Activated CD8-positive, alpha-beta memory T cell treated with anti-CD3 and anti-CD28 coated beads, Interleukin-2, amount 50 U/mL, for 1 hour (primary cell): ENCODE measurements around the gene NSF.
"Not testable (repeated sequence)": the region's sequence is repeated elsewhere in the genome, so short reads cannot be mapped to it uniquely, and the experiment has no call there.

Source experiments
- DNase-seq: peaks from one replicate; pipeline ENCODE4 v3.0.0-alpha.2; 2020; ENCODE audit errors: extremely low read depth

Gene NSF

DNA sequence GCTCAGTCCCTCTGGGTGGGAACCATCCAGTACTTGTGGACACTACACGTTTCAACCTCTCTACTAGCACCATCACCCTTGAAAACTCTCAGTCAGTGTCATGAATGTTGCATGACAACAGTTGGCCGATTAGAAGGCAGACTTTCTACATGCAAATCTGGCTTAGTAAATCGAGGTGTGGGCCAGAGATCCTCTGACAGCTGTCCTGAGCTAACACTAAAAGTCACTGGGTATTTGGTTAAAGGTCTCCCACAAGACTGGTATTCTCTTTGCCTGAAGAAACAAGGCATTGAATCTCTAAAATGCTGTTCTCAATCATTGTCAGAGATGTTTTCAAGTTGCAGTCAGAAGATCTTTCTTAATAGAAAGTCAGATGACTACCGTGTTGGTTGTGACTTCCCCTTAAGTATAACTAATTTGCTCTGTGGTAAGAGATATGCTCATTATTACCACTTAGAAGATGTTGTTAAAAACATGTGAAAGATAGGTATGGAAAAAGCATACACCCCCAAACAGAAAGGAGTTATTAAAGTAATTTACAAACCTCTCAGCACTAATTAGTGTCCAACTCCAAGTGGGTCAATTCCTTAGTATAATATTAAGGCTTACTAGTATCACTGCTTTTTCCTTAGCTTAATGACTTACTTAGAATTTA lies 165.7 kb downstream of the NSF start:
- no peak for DNase-seq

DNA sequence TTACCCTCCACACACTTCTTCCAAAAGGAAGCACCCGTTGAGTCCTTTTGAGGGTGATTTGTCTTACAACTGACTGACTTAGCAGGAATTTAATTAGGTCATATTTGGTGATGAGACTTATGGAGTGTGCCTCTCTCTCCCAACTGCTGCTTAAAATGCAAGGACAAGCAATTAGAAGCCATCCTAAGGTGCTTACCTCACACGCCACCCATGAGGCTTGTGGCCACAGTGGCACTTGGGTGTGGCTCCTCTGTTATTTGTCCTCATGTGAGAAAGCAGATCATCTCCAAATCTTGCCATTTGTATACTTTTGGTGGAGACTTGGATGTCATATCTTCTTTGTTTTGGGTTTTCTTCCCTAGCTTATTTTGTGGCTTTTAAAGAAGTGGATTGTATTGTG lies 166.4 kb downstream of the NSF start:
- no peak for DNase-seq

DNA sequence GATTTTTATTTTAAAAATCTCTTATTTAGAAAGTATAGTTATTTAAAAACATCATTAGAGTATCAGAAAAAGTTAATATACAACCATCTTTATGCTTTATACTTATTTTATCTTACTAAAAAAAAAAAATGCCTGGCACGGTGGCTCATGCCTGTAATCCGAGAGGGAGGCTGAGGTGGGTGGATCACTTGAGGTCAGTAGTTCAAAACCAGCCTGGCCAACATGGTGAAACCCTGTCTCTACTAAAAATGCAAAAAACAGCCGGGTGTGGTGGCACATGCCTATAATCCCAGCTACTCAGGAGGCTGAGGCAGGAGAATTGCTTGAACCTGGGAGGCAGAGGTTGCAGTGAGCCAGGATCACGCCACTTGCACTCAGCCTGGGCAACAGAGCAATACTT lies 167.1 kb downstream of the NSF start:
- not testable (repeated sequence) for DNase-seq

GRCh38 chr17:46758614-46759013 lies 168.1 kb downstream of the NSF start:
- DNase-seq: no peak

- no peak for DNase-seq
Measured at GRCh38 chr17:46759141-46759540, 168.7 kb downstream of the NSF start.

- DNase-seq: no peak
Measured at GRCh38 chr17:46763416-46763815, 172.9 kb downstream of the NSF start.

- DNase-seq: no peak
Measured at GRCh38 chr17:46764000-46764708, 173.7 kb downstream of the NSF start.

- DNase-seq: no peak
Measured at GRCh38 chr17:46764709-46765401, 174.4 kb downstream of the NSF start.

- DNase-seq: no peak
Measured at GRCh38 chr17:46765453-46765852, 175.0 kb downstream of the NSF start.

DNA sequence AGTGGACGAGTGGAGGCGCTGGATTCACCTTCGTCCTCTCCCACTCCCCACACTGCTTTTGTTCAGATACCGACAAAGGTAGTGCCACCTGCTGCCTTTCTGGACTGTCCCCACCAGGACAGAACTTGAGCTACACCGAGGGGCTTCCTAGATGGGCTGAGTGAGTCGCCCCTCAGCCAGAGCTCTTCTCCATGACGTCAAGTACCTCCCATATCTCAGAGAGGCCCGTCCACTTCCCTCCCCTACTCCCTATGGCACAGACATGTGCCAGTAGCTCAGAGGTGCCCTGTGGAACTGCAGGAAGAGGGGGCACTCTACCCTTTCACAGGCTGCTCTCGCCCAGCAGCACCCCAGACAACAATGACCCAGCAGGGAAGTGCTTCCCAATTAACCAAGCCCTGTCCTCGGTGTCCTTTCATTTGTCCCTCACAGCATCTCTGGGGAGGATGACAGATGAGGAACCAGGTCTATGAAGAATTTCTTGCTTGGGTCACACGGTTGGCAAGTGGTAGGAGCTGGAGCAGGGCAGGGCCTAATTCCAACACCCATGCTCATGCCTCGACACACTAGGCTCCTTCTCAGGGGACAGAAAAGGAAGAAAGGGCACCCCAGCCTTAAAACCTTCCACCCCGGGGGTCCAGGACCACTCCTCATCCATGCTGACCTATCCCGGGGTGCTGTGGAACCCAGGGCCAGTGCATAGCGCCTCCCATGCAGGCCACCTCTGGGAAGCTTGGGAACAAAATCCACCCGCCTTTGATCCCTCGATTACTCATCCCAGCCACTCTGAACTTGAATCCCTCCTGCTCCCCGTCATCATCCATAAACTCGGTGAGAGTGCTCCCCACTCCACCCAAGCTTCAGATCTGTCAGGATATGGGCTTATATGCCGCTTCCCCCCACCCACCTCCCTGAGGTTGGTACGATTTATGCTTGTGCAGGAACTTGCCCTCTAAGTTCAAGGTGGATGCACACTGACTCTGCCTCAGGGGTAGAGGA lies 176.3 kb downstream of the NSF start:
- no peak for DNase-seq

GRCh38 chr17:46768540-46768870 lies 178.0 kb downstream of the NSF start:
- no peak for DNase-seq

DNA sequence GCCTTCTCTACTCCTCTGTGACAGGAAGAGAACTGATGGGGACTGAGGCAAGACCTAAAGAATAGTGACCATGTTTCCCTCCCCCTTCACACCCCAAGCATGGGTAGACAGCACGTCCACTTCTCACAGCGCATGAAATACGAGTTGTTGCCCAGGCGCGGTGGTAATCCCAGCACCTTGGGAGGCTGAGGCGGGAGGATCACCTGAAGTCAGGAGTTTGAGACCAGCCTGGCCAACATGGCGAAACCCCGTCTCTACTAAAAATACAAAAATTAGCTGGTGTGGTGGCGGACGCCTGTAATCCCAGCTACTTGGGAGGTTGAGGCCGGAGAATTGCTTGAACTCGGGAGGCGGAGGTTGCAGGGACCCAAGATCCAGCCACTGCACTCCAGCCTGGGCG lies 178.4 kb downstream of the NSF start:
- DNase-seq: not testable (repeated sequence)

DNA sequence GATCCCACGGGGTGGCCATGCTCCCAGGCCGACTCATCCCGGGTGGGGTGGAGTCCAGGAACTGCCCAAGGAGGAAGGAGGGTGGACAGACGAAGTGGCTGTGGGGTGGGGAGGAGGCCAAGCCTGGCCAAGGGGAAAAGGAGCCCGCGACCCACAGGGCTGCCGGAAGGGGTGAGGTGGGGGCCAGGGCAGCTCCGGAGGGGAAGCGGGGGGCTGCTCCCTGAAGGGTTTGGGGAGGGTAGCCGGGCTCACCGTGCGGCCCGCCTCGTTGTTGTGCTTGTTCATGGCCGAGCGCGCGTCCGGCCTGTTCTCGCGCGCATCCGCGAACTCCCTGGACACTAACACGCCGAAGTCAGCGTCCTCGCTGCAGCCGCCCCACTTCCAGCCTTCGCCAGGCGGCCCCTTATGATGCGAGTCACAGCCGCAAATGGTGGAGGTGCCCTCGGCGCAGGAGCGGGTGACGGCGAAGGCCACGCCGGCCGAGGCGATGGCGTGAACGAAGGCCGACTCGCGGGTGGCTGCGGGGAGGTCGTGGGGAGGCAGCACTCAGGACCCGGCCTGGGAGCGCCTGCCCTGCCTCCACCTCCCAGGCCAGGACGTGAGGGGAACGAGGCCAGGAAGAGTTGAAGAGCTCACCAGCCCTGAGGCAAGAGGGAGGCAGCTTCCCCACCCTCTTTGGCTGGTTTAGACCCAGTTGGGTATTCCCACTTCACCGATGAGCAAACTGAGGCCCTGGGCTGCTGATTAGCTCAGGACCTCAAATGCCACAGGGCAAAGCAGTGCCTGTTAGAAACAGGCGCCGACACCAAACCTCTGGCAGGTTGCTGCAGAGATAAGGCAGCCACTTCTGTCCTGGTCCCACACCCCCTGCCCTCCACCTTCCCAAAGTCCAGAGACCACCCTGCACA lies 179.3 kb downstream of the NSF start:
- DNase-seq: no peak

DNA sequence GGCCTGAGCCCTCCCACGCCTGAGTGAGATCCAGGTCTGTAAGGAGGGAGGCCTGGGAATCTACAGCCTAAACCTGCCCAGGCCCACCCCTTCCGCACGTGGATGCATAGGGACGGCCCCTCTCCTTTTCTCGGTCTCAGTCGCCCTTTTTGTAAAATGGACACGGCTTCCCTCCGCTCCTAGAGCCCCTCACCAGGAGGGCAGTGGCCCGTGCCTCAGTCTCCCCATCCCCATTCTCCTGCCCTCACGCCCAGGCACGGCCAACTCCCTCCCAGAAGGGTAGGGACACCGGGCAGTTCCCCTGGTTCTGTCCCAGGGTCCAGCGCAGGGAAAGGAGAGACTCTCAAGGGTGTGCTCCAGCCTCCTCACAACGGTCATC lies 180.0 kb downstream of the NSF start:
- no peak for DNase-seq

DNA sequence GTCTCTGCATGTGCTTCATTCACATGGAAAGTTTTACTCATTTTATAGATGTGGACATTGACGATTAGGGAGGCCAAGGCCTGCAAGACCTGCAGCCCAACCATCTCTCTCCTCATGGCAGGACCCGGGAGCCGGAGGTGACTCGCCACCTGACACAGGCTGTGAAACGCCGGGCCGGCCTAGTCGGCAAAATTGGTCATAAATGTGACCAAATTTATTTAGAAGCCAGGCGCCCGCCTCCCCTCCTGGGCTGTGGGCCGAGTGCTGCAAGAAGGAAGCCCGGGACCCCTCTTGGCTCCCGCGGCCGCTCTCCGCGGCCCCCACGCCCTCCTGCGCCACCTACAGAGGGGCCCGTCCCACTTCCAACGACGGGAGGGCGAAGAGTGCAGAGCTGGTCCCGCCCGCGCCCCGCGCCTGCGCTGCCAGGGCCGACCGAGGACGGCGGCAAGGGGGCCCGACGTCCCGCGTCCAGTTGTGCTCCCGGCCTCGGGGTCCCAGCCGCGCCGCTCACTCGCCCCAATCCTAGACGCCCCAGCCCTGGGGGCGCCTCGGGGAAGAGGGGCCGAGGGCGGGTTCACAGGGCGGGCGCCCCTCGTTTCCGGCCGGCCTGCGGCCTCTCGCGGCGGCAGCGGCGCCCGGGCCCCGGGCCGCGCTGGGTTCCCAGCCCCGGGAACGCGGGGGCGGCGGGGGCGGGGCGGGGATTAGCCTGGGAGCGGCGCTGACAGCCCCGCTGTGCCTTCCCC lies 180.5 kb downstream of the NSF start:
- DNase-seq: no peak

GRCh38 chr17:46771561-46772474 lies 181.3 kb downstream of the NSF start:
- no peak for DNase-seq

GRCh38 chr17:46772475-46773220 lies 182.2 kb downstream of the NSF start:
- no peak for DNase-seq

- DNase-seq: no peak
Measured at GRCh38 chr17:46773221-46773605, 182.7 kb downstream of the NSF start.
